RWPE2 (cell line): ENCODE measurements around the gene PARP6.
A peak's percentile ranks its signal among the peaks of the same experiment; 100 is the strongest.

Experiments
- ATAC-seq: fragments of 200-7000 bp; cut with Tn5 transposase; 3 replicates; pipeline ENCODE4 v1.9.1; 2021; ENCODE audit warnings: low read depth
- DNase-seq: peaks from one replicate; pipeline ENCODE4 v3.0.0-alpha.2; 2020; ENCODE audit warnings: low spot score
- H3K27ac ChIP-seq: fragments of 450-650 bp; 2 replicates; pipeline ENCODE4 v1.5.1; 2017; ENCODE audit warnings: mild to moderate bottlenecking; ENCODE audit not compliant: poor library complexity, severe bottlenecking
- H3K27me3 ChIP-seq: fragments of 250-450 bp; sonication (Bioruptor Pico); 2 replicates; pipeline ENCODE4 v1.5.1; 2021; ENCODE audit warnings: mild to moderate bottlenecking, moderate library complexity; ENCODE audit not compliant: insufficient read depth, poor library complexity, severe bottlenecking
- H3K36me3 ChIP-seq: fragments of 250-450 bp; sonication (Bioruptor Pico); 2 replicates; pipeline ENCODE4 v1.5.1; 2020; ENCODE audit warnings: low read depth, mild to moderate bottlenecking, moderate library complexity
- H3K4me1 ChIP-seq: fragments of 250-450 bp; sonication (Bioruptor Pico); 2 replicates; pipeline ENCODE4 v1.5.1; 2021; ENCODE audit warnings: mild to moderate bottlenecking, moderate library complexity; ENCODE audit not compliant: insufficient read depth, poor library complexity, severe bottlenecking
- H3K4me3 ChIP-seq: fragments of 250-450 bp; sonication (Bioruptor Pico); 2 replicates; pipeline ENCODE4 v1.5.1; 2021; ENCODE audit warnings: mild to moderate bottlenecking, moderate library complexity; ENCODE audit not compliant: severe bottlenecking
- H3K9me3 ChIP-seq: fragments of 250-450 bp; sonication (Bioruptor Pico); 2 replicates; pipeline ENCODE4 v1.5.1; 2021; ENCODE audit warnings: mild to moderate bottlenecking, moderate library complexity; ENCODE audit not compliant: severe bottlenecking
- TF ChIP-seq, protein P1 (sequence below): fragments of 450-650 bp; IDR thresholded peaks from one replicate; pipeline ENCODE4 v1.5.1; 2017; ENCODE audit warnings: mild to moderate bottlenecking, moderate library complexity; ENCODE audit not compliant: poor library complexity, severe bottlenecking

Gene PARP6

DNA sequence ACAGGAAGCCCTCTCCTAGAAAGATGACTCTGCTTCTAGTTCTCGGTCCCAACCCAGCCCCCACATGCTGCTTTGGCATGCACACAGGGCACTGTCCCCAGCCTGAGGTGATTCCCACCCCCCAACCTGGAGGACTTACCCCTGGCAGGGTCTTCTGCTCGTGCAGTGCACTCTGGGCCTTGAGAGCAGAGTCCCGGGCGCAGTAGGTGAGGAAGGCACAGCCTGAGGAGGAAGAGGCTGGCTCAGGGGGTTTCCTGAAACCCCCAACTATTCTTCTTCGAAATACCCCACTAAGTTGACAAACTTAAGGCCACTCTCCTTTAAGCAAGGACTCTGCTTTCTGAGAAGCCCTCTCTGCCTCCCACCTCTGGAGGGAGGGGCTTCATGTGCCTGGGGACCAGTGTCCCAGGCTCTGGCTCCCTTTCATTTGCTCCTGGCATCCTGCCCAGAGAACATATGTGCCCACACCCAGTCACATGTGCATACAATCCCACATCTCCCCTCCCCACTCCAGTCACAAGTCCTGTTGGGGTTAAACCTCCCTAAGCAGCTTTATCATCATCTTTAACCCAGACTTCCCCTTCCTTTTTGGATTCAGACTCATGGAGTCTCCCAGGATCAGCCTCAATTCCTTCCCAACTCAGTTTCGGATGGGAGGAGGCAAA, 43.5 kb upstream of the PARP6 start:
- no peaks in the 10 kb centered on the region for H3K9me3 ChIP-seq
- no peak overlapping the region for H3K4me3 ChIP-seq
- H3K27me3 ChIP-seq, result no peaks in the 10 kb centered on the region
- H3K36me3 ChIP-seq, result no peaks in the 10 kb centered on the region
- TF ChIP-seq, protein P1, sequence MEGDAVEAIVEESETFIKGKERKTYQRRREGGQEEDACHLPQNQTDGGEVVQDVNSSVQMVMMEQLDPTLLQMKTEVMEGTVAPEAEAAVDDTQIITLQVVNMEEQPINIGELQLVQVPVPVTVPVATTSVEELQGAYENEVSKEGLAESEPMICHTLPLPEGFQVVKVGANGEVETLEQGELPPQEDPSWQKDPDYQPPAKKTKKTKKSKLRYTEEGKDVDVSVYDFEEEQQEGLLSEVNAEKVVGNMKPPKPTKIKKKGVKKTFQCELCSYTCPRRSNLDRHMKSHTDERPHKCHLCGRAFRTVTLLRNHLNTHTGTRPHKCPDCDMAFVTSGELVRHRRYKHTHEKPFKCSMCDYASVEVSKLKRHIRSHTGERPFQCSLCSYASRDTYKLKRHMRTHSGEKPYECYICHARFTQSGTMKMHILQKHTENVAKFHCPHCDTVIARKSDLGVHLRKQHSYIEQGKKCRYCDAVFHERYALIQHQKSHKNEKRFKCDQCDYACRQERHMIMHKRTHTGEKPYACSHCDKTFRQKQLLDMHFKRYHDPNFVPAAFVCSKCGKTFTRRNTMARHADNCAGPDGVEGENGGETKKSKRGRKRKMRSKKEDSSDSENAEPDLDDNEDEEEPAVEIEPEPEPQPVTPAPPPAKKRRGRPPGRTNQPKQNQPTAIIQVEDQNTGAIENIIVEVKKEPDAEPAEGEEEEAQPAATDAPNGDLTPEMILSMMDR, result no peak
- peak; percentile 65 for DNase-seq
- H3K27ac ChIP-seq, result no peak overlapping the region
- ATAC-seq, result no peak
- peaks cover 4% of the 10 kb centered on the region for H3K4me1 ChIP-seq

DNA sequence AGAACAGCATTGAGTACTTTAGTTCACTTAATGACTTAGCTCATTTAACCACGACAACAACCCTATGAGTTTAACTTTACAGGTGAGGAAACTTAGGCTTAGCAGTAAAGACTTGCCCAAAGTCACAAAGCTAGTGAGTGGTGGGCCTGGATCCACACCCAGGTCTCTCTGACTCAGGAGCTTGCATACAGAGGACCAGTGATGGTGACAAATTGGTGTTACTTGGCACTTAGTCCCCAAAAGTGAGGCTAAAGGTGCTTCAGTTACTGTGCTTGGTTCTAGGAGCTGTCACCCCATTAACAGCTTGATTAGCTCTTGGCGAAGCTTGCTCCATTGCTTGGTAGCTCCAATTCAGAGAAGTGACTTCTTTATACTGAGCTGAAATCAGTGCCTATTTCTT, 41.5 kb upstream of the PARP6 start:
- no peaks in the 10 kb centered on the region for H3K27me3 ChIP-seq
- H3K4me1 ChIP-seq, result no peaks in the 10 kb centered on the region
- H3K9me3 ChIP-seq, result no peaks in the 10 kb centered on the region
- TF ChIP-seq, protein P1, result no peak
- ATAC-seq, result no peak
- H3K36me3 ChIP-seq, result no peaks in the 10 kb centered on the region
- no peak overlapping the region for H3K4me3 ChIP-seq
- no peak overlapping the region for H3K27ac ChIP-seq
- no peak for DNase-seq

DNA sequence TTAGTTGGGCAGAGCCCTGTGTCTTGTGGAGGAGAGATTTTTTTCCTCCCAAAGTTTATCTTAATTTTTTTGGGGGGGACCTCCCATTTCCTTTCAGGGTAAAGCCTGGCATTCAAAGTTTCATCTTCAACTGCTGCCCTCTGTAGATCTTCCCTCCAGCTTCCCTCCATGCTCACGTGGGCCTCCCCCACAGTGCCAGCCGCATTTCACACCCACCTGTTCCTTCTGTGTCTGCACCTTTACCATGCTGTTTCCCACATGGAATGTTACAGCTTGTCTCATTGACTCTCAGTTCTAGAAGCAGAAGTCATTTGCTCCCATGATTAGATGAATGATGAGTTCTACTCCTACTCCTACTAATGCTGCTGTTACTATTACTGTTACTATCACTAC, 41.1 kb upstream of the PARP6 start:
- Histone ChIP-seq H3K27me3 (no peaks in the 10 kb centered on the region), H3K9me3 (no peaks in the 10 kb centered on the region), H3K27ac (no peak overlapping the region), H3K36me3 (no peaks in the 10 kb centered on the region), H3K4me1 (no peaks in the 10 kb centered on the region), H3K4me3 (no peak overlapping the region)
- no peak for ATAC-seq
- peak; percentile 15 for DNase-seq
- TF ChIP-seq, protein P1, result no peak

DNA sequence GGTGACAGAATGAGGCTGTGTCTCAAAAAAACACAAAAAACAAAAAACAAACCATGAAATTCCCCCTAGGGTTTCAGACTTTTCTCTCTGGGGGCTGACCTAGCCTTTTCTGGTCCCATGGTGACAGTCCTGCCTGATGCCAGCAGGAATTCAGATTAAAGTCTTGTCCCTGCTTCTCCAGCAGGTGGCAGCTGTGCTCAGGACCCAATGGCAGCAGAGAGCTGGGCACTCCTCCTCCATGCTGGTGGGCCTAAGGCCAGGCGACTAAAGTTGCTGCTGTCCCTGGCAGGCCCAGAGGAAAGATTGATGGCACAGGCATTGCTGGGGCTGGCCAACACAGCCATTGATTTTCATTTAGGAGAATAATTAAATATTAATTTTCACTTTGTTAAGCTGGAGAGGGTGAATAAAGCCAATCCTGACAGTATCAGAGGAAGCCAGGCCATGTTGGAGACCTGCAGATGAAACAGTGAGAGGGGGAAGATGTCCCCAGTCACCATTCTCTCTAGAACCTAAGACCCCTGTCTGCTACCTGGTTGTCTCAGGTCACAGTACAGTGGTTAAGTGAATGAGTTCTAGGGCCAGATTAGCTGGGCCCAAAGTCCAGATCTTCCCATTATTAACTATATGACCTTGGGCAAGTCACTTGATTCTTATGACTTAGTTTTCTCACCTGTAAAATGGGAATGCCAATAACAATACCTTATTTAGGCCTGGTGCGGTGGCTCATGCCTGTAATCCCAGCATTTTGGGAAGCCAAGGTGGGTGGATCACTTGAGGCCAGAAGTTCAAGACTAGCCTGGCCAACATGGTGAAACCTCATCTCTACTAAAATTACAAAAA, 40.5 kb upstream of the PARP6 start:
- Histone ChIP-seq H3K9me3 (no peaks in the 10 kb centered on the region), H3K36me3 (no peaks in the 10 kb centered on the region), H3K27ac (no peak overlapping the region), H3K4me1 (no peaks in the 10 kb centered on the region), H3K27me3 (no peaks in the 10 kb centered on the region), H3K4me3 (no peak overlapping the region)
- TF ChIP-seq, protein P1, result peak; percentile 93
- peak; percentile 86 for ATAC-seq
- DNase-seq, result peak; percentile 78
